A673 (cell line): ENCODE data around the gene FOXK1.

Experiments used
- EZH2 ChIP-seq: fragments of 200-600 bp; sonication (generic); IDR thresholded peaks from 2 replicates; pipeline ENCODE4 v1.6.1; 2017; ENCODE audit warnings: borderline replicate concordance, low read depth, mild to moderate bottlenecking, mixed read lengths, antibody characterized with exemption, low read length; ENCODE audit not compliant: poor library complexity, severe bottlenecking
- TF ChIP-seq, protein P1 (sequence below): fragments of 300-800, 200-600 bp; sonication (generic); conservative IDR thresholded peaks from 2 replicates; pipeline ENCODE4 v1.5.1; 2017; ENCODE audit warnings: low read depth, mild to moderate bottlenecking, antibody characterized with exemption, low read length, moderate library complexity, mixed read lengths

DNA sequence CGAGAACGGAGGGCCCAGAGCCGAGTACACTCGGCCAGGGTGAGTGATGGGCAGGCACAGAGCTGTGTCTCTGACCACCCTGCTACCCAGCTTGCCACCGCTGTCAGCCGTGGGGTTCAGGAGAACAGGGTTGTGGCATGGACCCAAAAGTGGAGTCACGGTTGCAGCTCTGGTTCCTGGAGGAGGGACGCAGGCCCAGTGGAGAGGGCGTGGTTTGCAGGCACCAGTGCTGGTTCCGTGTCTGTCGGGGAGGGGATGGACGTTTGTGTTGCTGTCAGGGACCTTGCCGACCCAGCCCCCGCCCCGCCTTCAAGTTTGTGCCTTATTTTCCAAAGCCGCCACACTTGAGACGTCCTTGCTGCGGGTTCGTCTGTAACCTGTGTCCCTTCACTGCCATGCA is 48.2 kb downstream of the FOXK1 start:
- TF ChIP-seq, protein P1, sequence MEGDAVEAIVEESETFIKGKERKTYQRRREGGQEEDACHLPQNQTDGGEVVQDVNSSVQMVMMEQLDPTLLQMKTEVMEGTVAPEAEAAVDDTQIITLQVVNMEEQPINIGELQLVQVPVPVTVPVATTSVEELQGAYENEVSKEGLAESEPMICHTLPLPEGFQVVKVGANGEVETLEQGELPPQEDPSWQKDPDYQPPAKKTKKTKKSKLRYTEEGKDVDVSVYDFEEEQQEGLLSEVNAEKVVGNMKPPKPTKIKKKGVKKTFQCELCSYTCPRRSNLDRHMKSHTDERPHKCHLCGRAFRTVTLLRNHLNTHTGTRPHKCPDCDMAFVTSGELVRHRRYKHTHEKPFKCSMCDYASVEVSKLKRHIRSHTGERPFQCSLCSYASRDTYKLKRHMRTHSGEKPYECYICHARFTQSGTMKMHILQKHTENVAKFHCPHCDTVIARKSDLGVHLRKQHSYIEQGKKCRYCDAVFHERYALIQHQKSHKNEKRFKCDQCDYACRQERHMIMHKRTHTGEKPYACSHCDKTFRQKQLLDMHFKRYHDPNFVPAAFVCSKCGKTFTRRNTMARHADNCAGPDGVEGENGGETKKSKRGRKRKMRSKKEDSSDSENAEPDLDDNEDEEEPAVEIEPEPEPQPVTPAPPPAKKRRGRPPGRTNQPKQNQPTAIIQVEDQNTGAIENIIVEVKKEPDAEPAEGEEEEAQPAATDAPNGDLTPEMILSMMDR: no peak
- no peak for TF ChIP-seq EZH2
